ENCODE results near the gene ATP9B.

ATP9B gene

GRCh38 chr18:79204889-79205807 is 136.0 kb downstream of the ATP9B start:
- no peak overlapping the region for H3K27ac ChIP-seq
- TF ChIP-seq CTCF (IDR thresholded peaks at IDR 0.05) (no peak), ZFX (IDR thresholded peaks at IDR 0.05; ENCODE audit: borderline replicate concordance) (no peak)

GRCh38 chr18:79206444-79206843 is 137.2 kb downstream of the ATP9B start:
- no peak overlapping the region for H3K27ac ChIP-seq
- TF ChIP-seq ZFX (IDR thresholded peaks at IDR 0.05; ENCODE audit: borderline replicate concordance) (no peak), CTCF (IDR thresholded peaks at IDR 0.05) (no peak)

GRCh38 chr18:79208906-79209305 is 139.7 kb downstream of the ATP9B start:
- TF ChIP-seq ZFX (IDR thresholded peaks at IDR 0.05; ENCODE audit: borderline replicate concordance) (no peak), CTCF (IDR thresholded peaks at IDR 0.05) (no peak)
- H3K27ac ChIP-seq: no peak overlapping the region

- H3K27ac ChIP-seq: no peak overlapping the region
Measured at GRCh38 chr18:79210002-79210910, 141.1 kb downstream of the ATP9B start.

GRCh38 chr18:79211844-79212243 is 142.7 kb downstream of the ATP9B start:
- no peak for TF ChIP-seq CTCF (IDR thresholded peaks at IDR 0.05)
- TF ChIP-seq ZFX (IDR thresholded peaks at IDR 0.05; ENCODE audit: borderline replicate concordance): no peak
- H3K27ac ChIP-seq: no peak overlapping the region

More at GRCh38 chr18:79210002-79210910, 141.1 kb downstream of the ATP9B start:
- TF ChIP-seq CTCF (IDR thresholded peaks at IDR 0.05) (no peak), ZFX (IDR thresholded peaks at IDR 0.05; ENCODE audit: borderline replicate concordance) (no peak)

- no peak overlapping the region for H3K27ac ChIP-seq
- TF ChIP-seq CTCF (IDR thresholded peaks at IDR 0.05): no peak
- no peak for TF ChIP-seq ZFX (IDR thresholded peaks at IDR 0.05; ENCODE audit: borderline replicate concordance)
Measured at GRCh38 chr18:79214056-79214455, 144.9 kb downstream of the ATP9B start.
